GM23338 (cell line): ENCODE measurements around the gene PAX2. TPM values are rescaled to one million over a fixed set of nuclear protein-coding genes. Genes with fewer than 3 reads are reported as not detected.

Experiments
- ATAC-seq: fragments of 200-7000 bp; cut with Tn5 transposase; 3 replicates; pipeline ENCODE4 v1.9.1; 2020
- DNase-seq: peaks from one replicate; pipeline ENCODE4 v3.0.0-alpha.2; 2015; ENCODE audit warnings: low spot score
- H2AFZ ChIP-seq: fragments of 200-600 bp; sonication (generic); 2 replicates; pipeline ENCODE4 v1.8.0; 2016; ENCODE audit warnings: antibody characterized with exemption, mild to moderate bottlenecking, moderate library complexity
- H3F3A ChIP-seq: fragments of 200-600 bp; sonication (generic); replicated peaks from 2 replicates; pipeline ENCODE4 v1.8.0; 2017; ENCODE audit warnings: antibody characterized with exemption, mixed run types, low read depth
- H3K27ac ChIP-seq: fragments of 200-600 bp; sonication (generic); 2 replicates; pipeline ENCODE4 v1.6.1; 2016; ENCODE audit warnings: low read depth
- H3K27me3 ChIP-seq: fragments of 200-600 bp; sonication (generic); 2 replicates; pipeline ENCODE4 v1.8.0; 2016; ENCODE audit warnings: mild to moderate bottlenecking, mixed run types, moderate library complexity; ENCODE audit not compliant: insufficient read depth
- H3K36me3 ChIP-seq: fragments of 200-600 bp; sonication (generic); 2 replicates; pipeline ENCODE4 v1.8.0; 2016; ENCODE audit warnings: mild to moderate bottlenecking; ENCODE audit not compliant: insufficient read depth
- H3K4me1 ChIP-seq: fragments of 200-600 bp; sonication (generic); 2 replicates; pipeline ENCODE4 v1.8.0; 2016; ENCODE audit warnings: mild to moderate bottlenecking, moderate library complexity; ENCODE audit not compliant: insufficient read depth
- H3K4me2 ChIP-seq: fragments of 200-600 bp; sonication (generic); 2 replicates; pipeline ENCODE4 v1.7.1; 2017; ENCODE audit warnings: mixed run types
- H3K4me3 ChIP-seq: fragments of 200-600 bp; sonication (generic); 2 replicates; pipeline ENCODE4 v1.6.1; 2016; ENCODE audit warnings: mixed run types
- H3K79me2 ChIP-seq: fragments of 200-600 bp; sonication (generic); replicated peaks from 2 replicates; pipeline ENCODE4 v1.8.0; 2017; ENCODE audit warnings: mild to moderate bottlenecking; ENCODE audit not compliant: insufficient read depth
- H3K9me2 ChIP-seq: fragments of 200-600 bp; sonication (generic); 2 replicates; pipeline ENCODE4 v1.8.0; 2017; ENCODE audit not compliant: insufficient read depth
- H4K20me1 ChIP-seq: fragments of 200-600 bp; sonication (generic); replicated peaks from 2 replicates; pipeline ENCODE4 v1.8.0; 2017; ENCODE audit warnings: mild to moderate bottlenecking; ENCODE audit not compliant: insufficient read depth
- H3K27ac Mint-ChIP-seq: 2 replicates; pipeline ENCODE4 v1.8.0; 2020; ENCODE audit warnings: inconsistent platforms, mild to moderate bottlenecking, moderate library complexity, mixed read lengths
- H3K27me3 Mint-ChIP-seq: 3 replicates; pipeline ENCODE4 v1.8.0; 2022; ENCODE audit warnings: low read depth, mild to moderate bottlenecking, moderate library complexity, mixed read lengths, inconsistent platforms; ENCODE audit not compliant: insufficient read depth, poor library complexity
- H3K36me3 Mint-ChIP-seq: 3 replicates; pipeline ENCODE4 v1.8.0; 2021; ENCODE audit warnings: low read depth, mild to moderate bottlenecking, inconsistent platforms, moderate library complexity, mixed read lengths
- H3K4me1 Mint-ChIP-seq: 3 replicates; pipeline ENCODE4 v1.8.0; 2020; ENCODE audit warnings: mild to moderate bottlenecking, inconsistent platforms, mixed read lengths
- H3K4me3 Mint-ChIP-seq: 3 replicates; pipeline ENCODE4 v1.8.0; 2021; ENCODE audit warnings: moderate library complexity, mild to moderate bottlenecking, inconsistent platforms, mixed read lengths
- H3K9me3 Mint-ChIP-seq: 3 replicates; pipeline ENCODE4 v1.8.0; 2020; ENCODE audit warnings: moderate library complexity, mild to moderate bottlenecking, inconsistent platforms, mixed read lengths
- CREB1 ChIP-seq: fragments of 250-450 bp; sonication (Bioruptor Pico); IDR thresholded peaks from 2 replicates; pipeline ENCODE4 v1.5.0; 2020; ENCODE audit warnings: low read depth, mild to moderate bottlenecking, moderate library complexity
- EZH2 ChIP-seq: fragments of 200-600 bp; sonication (generic); IDR thresholded peaks from one replicate; pipeline ENCODE4 v1.8.0; 2017; ENCODE audit warnings: antibody characterized with exemption, mild to moderate bottlenecking, low read depth; ENCODE audit not compliant: unreplicated experiment
- NANOG ChIP-seq: IDR thresholded peaks from 2 replicates; pipeline ENCODE4 v1.6.1; 2016; ENCODE audit warnings: antibody characterized with exemption, borderline replicate concordance
- POLR2AphosphoS5 ChIP-seq: IDR thresholded peaks from 2 replicates; pipeline ENCODE4 v1.6.1; 2016; ENCODE audit warnings: antibody characterized with exemption, low read depth
- STAT1 ChIP-seq: IDR thresholded peaks from one replicate; pipeline ENCODE4 v1.6.1; 2016; ENCODE audit warnings: antibody characterized with exemption; ENCODE audit not compliant: unreplicated experiment
- ZNF114 ChIP-seq: fragments of 250-450 bp; sonication (Bioruptor Pico); IDR thresholded peaks from 2 replicates; pipeline ENCODE4 v1.5.0; 2020; ENCODE audit warnings: mild to moderate bottlenecking, moderate library complexity
- polyA plus RNA-seq: library from polyadenylated mRNA; unstranded; fragments of >200 nt; fragmentation: Nextera tagmentation; extraction: Ambion mirVana; gene quantifications from 2 replicates; pipeline ENCODE4 v1.2.1, GENCODE V29; 2016
- total RNA-seq: library from RNA; depleted of rRNA; stranded (reverse); fragments of >200 nt; shearing (Covaris generic); gene quantifications from 2 replicates; pipeline ENCODE4 v1.2.3, GENCODE V29; 2014
- TF ChIP-seq, protein P1 (sequence below): IDR thresholded peaks from one replicate; pipeline ENCODE4 v1.6.1; 2018; ENCODE audit warnings: antibody characterized with exemption; ENCODE audit not compliant: unreplicated experiment
- TF ChIP-seq, protein P2 (sequence below), 2 experiments: fragments of 200-600 bp in 1 of 2; sonication (generic) in 1 of 2; conservative IDR thresholded peaks; 2 replicates each; pipeline versions ENCODE4 v1.5.1 to v1.6.1; 2016 to 2017; ENCODE audit warnings: antibody characterized with exemption in 2 of 2, low read depth in 2 of 2, mild to moderate bottlenecking in 2 of 2, moderate library complexity in 1 of 2
- TF ChIP-seq, protein P3 (sequence below): fragments of 250-450 bp; sonication (Bioruptor Pico); IDR thresholded peaks from 2 replicates; pipeline ENCODE4 v1.5.0; 2020; ENCODE audit warnings: mild to moderate bottlenecking, moderate library complexity
- TF ChIP-seq, protein P4 (sequence below): IDR thresholded peaks from 2 replicates; pipeline ENCODE4 v1.6.1; 2016; ENCODE audit warnings: antibody characterized with exemption

The PAX2 gene
- total and polyA plus RNA-seq, 2 experiments from 2014 or later = not detected

DNA sequence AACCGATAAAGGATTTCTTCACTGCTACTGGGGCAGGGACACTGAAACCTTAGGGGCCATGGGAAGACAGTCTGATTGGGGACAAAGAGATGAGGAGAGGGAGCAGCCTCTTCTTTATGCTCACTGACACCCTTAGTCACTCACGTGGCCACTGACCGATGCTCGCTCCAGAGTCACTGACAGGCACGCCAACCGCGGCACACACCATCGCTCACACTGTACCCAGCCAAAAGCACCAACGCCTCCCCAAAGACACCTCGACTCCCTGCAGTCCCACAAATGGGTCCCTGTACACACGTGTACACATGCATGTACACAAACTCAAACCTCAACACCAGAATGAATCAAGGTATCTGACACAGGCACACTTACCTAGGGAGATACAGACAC, 132.1 kb downstream of the PAX2 start (continued):
- TF ChIP-seq, protein P1, sequence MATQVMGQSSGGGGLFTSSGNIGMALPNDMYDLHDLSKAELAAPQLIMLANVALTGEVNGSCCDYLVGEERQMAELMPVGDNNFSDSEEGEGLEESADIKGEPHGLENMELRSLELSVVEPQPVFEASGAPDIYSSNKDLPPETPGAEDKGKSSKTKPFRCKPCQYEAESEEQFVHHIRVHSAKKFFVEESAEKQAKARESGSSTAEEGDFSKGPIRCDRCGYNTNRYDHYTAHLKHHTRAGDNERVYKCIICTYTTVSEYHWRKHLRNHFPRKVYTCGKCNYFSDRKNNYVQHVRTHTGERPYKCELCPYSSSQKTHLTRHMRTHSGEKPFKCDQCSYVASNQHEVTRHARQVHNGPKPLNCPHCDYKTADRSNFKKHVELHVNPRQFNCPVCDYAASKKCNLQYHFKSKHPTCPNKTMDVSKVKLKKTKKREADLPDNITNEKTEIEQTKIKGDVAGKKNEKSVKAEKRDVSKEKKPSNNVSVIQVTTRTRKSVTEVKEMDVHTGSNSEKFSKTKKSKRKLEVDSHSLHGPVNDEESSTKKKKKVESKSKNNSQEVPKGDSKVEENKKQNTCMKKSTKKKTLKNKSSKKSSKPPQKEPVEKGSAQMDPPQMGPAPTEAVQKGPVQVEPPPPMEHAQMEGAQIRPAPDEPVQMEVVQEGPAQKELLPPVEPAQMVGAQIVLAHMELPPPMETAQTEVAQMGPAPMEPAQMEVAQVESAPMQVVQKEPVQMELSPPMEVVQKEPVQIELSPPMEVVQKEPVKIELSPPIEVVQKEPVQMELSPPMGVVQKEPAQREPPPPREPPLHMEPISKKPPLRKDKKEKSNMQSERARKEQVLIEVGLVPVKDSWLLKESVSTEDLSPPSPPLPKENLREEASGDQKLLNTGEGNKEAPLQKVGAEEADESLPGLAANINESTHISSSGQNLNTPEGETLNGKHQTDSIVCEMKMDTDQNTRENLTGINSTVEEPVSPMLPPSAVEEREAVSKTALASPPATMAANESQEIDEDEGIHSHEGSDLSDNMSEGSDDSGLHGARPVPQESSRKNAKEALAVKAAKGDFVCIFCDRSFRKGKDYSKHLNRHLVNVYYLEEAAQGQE = no peak
- TF ChIP-seq, protein P2, sequence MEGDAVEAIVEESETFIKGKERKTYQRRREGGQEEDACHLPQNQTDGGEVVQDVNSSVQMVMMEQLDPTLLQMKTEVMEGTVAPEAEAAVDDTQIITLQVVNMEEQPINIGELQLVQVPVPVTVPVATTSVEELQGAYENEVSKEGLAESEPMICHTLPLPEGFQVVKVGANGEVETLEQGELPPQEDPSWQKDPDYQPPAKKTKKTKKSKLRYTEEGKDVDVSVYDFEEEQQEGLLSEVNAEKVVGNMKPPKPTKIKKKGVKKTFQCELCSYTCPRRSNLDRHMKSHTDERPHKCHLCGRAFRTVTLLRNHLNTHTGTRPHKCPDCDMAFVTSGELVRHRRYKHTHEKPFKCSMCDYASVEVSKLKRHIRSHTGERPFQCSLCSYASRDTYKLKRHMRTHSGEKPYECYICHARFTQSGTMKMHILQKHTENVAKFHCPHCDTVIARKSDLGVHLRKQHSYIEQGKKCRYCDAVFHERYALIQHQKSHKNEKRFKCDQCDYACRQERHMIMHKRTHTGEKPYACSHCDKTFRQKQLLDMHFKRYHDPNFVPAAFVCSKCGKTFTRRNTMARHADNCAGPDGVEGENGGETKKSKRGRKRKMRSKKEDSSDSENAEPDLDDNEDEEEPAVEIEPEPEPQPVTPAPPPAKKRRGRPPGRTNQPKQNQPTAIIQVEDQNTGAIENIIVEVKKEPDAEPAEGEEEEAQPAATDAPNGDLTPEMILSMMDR (conservative IDR thresholded peaks at IDR 0.05; ENCODE audit: low read depth in 2 of 2) = no peak

DNA sequence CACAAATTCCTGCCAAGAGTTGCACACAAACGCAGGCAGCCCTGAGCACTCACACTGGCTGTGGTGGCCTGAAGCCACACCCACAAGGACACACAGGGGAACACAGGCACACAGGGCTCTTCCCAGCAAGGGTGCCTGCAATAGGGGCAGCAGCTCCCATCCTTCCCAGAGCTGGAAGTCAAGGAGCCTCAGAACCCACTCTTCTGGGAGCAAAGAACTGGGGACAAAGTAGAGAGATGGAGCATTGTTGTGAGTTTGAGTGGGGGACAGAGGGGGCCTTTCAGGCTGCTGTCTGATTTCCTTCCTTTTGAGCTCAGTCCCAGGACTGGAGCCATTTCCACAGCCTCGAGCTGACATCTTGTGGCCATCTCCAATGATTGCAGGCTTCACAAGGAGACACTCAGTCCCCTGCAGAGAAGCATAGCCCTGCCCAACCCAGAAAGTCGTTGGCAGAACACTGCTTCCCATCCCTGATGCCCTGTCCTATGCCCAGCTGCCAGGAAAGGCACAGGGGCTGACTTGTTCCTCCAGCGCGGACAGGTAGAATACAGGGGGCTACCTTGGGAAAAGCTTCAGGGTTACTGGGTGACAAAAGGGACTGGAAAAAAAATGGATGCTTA, 133.0 kb downstream of the PAX2 start:
- Histone ChIP-seq H3K36me3 (no peaks in the 10 kb centered on the region), H3F3A (no peaks in the 10 kb centered on the region), H2AFZ (peak overlapping the region; percentile 95), H3K9me2 (no peaks in the 10 kb centered on the region), H3K27me3 (peaks cover 25% of the 10 kb centered on the region), H4K20me1 (0 out of 2 replicates have a peak, but pooled peaks cover 2% of the 10 kb centered on the region), H3K27ac (no peak overlapping the region), H3K4me2 (no peak overlapping the region), H3K79me2 (no peaks in the 10 kb centered on the region), H3K4me3 (no peak overlapping the region), H3K4me1 (peaks cover 19% of the 10 kb centered on the region)
- Mint-ChIP-seq H3K4me1 (peaks cover 46% of the 10 kb centered on the region), H3K27me3 (peaks cover 21% of the 10 kb centered on the region), H3K36me3 (no peaks in the 10 kb centered on the region), H3K9me3 (no peaks in the 10 kb centered on the region), H3K4me3 (no peak overlapping the region; the same call in 2 of the 3 replicates), H3K27ac (no peak overlapping the region)
- ATAC-seq (peak; percentile 86), DNase-seq (peak; percentile 89)
- TF ChIP-seq, protein P3, sequence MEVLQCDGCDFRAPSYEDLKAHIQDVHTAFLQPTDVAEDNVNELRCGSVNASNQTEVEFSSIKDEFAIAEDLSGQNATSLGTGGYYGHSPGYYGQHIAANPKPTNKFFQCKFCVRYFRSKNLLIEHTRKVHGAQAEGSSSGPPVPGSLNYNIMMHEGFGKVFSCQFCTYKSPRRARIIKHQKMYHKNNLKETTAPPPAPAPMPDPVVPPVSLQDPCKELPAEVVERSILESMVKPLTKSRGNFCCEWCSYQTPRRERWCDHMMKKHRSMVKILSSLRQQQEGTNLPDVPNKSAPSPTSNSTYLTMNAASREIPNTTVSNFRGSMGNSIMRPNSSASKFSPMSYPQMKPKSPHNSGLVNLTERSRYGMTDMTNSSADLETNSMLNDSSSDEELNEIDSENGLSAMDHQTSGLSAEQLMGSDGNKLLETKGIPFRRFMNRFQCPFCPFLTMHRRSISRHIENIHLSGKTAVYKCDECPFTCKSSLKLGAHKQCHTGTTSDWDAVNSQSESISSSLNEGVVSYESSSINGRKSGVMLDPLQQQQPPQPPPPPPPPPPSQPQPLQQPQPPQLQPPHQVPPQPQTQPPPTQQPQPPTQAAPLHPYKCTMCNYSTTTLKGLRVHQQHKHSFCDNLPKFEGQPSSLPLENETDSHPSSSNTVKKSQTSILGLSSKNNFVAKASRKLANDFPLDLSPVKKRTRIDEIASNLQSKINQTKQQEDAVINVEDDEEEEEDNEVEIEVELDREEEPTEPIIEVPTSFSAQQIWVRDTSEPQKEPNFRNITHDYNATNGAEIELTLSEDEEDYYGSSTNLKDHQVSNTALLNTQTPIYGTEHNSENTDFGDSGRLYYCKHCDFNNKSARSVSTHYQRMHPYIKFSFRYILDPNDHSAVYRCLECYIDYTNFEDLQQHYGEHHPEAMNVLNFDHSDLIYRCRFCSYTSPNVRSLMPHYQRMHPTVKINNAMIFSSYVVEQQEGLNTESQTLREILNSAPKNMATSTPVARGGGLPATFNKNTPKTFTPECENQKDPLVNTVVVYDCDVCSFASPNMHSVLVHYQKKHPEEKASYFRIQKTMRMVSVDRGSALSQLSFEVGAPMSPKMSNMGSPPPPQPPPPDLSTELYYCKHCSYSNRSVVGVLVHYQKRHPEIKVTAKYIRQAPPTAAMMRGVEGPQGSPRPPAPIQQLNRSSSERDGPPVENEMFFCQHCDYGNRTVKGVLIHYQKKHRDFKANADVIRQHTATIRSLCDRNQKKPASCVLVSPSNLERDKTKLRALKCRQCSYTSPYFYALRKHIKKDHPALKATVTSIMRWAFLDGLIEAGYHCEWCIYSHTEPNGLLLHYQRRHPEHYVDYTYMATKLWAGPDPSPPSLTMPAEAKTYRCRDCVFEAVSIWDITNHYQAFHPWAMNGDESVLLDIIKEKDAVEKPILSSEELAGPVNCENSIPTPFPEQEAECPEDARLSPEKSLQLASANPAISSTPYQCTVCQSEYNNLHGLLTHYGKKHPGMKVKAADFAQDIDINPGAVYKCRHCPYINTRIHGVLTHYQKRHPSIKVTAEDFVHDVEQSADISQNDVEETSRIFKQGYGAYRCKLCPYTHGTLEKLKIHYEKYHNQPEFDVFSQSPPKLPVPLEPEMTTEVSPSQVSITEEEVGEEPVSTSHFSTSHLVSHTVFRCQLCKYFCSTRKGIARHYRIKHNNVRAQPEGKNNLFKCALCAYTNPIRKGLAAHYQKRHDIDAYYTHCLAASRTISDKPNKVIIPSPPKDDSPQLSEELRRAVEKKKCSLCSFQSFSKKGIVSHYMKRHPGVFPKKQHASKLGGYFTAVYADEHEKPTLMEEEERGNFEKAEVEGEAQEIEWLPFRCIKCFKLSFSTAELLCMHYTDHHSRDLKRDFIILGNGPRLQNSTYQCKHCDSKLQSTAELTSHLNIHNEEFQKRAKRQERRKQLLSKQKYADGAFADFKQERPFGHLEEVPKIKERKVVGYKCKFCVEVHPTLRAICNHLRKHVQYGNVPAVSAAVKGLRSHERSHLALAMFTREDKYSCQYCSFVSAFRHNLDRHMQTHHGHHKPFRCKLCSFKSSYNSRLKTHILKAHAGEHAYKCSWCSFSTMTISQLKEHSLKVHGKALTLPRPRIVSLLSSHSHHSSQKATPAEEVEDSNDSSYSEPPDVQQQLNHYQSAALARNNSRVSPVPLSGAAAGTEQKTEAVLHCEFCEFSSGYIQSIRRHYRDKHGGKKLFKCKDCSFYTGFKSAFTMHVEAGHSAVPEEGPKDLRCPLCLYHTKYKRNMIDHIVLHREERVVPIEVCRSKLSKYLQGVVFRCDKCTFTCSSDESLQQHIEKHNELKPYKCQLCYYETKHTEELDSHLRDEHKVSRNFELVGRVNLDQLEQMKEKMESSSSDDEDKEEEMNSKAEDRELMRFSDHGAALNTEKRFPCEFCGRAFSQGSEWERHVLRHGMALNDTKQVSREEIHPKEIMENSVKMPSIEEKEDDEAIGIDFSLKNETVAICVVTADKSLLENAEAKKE (CRISPR knock-in tag) = no peak
- peak; percentile 23 for TF ChIP-seq EZH2
- no peak for TF ChIP-seq ZNF114 (CRISPR knock-in tag)
- TF ChIP-seq NANOG = no peak
- no peak for TF ChIP-seq POLR2AphosphoS5
- TF ChIP-seq, protein P4, sequence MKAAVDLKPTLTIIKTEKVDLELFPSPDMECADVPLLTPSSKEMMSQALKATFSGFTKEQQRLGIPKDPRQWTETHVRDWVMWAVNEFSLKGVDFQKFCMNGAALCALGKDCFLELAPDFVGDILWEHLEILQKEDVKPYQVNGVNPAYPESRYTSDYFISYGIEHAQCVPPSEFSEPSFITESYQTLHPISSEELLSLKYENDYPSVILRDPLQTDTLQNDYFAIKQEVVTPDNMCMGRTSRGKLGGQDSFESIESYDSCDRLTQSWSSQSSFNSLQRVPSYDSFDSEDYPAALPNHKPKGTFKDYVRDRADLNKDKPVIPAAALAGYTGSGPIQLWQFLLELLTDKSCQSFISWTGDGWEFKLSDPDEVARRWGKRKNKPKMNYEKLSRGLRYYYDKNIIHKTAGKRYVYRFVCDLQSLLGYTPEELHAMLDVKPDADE = no peak
- TF ChIP-seq STAT1 = no peak
- TF ChIP-seq CREB1 (CRISPR knock-in tag) = no peak
